Cardiac muscle cell (in vitro differentiated cells and primary cell): ENCODE results near the gene CTSW. TPM values are rescaled to one million over a fixed set of nuclear protein-coding genes. Genes with fewer than 3 reads are reported as not detected.

Source experiments
- DNase-seq, 2 donors: peaks; one replicate each; pipeline versions ENCODE4 v3.0.0 to v3.0.0-alpha.2; 2010 to 2017; ENCODE audit warnings: low read depth in 1 of 2, low spot score in 1 of 2
- H3K27ac ChIP-seq: fragments of 200-600 bp; sonication (generic); 2 replicates; pipeline ENCODE4 v1.5.1; 2016
- H3K27me3 ChIP-seq: fragments of 200-600 bp; sonication (generic); 2 replicates; pipeline ENCODE4 v1.6.0; 2016; ENCODE audit warnings: control low read depth
- H3K36me3 ChIP-seq: fragments of 200-600 bp; sonication (generic); 2 replicates; pipeline ENCODE4 v1.5.1; 2016; ENCODE audit warnings: control low read depth
- H3K4me1 ChIP-seq: fragments of 200-600 bp; sonication (generic); 2 replicates; pipeline ENCODE4 v1.8.1; 2017; ENCODE audit warnings: low read depth, mild to moderate bottlenecking, mixed run types
- H3K4me3 ChIP-seq: fragments of 200-600 bp; sonication (generic); 2 replicates; pipeline ENCODE4 v1.5.1; 2016; ENCODE audit warnings: mild to moderate bottlenecking
- H3K9me3 ChIP-seq: fragments of 200-600 bp; sonication (generic); 2 replicates; pipeline ENCODE4 v1.5.1; 2017; ENCODE audit warnings: low read depth, mild to moderate bottlenecking, control low read depth
- polyA plus RNA-seq: library from polyadenylated mRNA; unstranded; fragments of >200 nt; fragmentation: Nextera tagmentation; extraction: Ambion mirVana; gene quantifications from 2 replicates; pipeline ENCODE4 v1.2.1, GENCODE V29; 2016
- total RNA-seq: library from RNA; depleted of rRNA; stranded (reverse); fragments of >200 nt; gene quantifications from 2 replicates; pipeline ENCODE4 v1.2.3, GENCODE V29; 2016
- TF ChIP-seq, protein P1 (sequence below): IDR thresholded peaks from 2 replicates; pipeline ENCODE4 v1.5.1; 2012; ENCODE audit warnings: low read depth, mild to moderate bottlenecking, low read length

CTSW gene
- total and polyA plus RNA-seq, 2 experiments from 2014 or later, result 0.60 TPM; not detected in 1

DNA sequence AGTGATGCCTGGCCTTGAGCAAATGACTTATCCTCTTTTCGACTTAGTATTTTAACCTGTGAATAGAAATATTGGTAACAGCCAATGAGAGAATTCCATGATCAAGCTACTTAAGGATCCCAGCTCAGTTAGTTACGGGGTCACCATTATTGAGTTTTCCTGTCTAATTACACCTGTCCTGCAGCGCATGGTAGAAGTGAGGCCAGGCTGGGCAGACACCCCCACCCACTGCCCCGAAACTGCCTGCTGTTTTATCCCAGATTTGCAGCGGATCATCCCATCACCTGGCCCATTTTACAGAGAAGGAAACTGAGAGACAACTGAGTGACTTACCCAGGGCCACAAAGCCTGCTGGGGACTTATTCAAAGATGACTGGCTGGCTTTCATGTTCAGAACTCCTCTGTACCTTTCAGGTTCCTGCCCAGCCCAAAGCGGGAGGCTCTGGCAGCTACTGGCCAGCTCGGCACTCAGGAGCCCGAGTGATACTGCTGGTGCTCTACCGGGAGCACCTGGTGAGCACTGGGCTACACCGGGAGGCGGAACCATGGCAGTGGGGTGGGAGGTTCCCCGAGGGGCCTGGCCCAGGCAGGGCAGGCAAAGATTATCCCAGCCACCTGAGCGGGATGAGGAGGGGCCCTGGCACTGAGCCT is 18.0 kb upstream of the CTSW start:
- Histone ChIP-seq H3K9me3 (no peaks in the 10 kb centered on the region), H3K4me3 (peak overlapping the region; percentile 78), H3K27me3 (no peaks in the 10 kb centered on the region), H3K4me1 (peaks cover 2% of the 10 kb centered on the region), H3K36me3 (peaks cover 38% of the 10 kb centered on the region), H3K27ac (peak overlapping the region; percentile 99)
- TF ChIP-seq, protein P1, sequence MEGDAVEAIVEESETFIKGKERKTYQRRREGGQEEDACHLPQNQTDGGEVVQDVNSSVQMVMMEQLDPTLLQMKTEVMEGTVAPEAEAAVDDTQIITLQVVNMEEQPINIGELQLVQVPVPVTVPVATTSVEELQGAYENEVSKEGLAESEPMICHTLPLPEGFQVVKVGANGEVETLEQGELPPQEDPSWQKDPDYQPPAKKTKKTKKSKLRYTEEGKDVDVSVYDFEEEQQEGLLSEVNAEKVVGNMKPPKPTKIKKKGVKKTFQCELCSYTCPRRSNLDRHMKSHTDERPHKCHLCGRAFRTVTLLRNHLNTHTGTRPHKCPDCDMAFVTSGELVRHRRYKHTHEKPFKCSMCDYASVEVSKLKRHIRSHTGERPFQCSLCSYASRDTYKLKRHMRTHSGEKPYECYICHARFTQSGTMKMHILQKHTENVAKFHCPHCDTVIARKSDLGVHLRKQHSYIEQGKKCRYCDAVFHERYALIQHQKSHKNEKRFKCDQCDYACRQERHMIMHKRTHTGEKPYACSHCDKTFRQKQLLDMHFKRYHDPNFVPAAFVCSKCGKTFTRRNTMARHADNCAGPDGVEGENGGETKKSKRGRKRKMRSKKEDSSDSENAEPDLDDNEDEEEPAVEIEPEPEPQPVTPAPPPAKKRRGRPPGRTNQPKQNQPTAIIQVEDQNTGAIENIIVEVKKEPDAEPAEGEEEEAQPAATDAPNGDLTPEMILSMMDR, result no peak
- no peak for DNase-seq

DNA sequence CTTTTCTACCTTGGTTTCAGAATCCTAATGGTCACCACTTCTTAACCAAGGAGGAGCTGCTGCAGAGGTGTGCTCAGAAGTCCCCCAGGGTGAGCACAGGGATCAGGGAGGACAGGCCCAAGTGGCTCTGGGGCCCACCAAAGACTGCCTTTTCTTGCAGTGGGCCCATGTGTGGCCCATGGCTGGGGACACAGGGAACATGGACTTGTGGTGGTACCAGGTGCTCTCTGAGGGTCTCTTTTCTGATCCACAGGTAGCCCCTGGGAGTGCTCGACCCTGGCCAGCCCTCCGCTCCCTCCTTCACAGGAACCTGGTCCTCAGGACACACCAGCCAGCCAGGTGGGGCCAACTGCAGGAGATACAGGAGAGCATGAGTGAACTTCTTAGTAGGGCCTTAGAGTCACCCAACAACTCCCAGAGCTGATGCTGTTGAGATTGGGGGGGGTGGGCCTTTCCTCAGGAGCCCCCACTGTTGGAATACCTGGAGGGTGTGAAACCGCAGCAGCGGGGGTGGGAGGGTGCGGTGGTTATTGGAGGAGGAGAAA is 17.4 kb upstream of the CTSW start:
- H3K4me3 ChIP-seq, result no peak overlapping the region

DNA sequence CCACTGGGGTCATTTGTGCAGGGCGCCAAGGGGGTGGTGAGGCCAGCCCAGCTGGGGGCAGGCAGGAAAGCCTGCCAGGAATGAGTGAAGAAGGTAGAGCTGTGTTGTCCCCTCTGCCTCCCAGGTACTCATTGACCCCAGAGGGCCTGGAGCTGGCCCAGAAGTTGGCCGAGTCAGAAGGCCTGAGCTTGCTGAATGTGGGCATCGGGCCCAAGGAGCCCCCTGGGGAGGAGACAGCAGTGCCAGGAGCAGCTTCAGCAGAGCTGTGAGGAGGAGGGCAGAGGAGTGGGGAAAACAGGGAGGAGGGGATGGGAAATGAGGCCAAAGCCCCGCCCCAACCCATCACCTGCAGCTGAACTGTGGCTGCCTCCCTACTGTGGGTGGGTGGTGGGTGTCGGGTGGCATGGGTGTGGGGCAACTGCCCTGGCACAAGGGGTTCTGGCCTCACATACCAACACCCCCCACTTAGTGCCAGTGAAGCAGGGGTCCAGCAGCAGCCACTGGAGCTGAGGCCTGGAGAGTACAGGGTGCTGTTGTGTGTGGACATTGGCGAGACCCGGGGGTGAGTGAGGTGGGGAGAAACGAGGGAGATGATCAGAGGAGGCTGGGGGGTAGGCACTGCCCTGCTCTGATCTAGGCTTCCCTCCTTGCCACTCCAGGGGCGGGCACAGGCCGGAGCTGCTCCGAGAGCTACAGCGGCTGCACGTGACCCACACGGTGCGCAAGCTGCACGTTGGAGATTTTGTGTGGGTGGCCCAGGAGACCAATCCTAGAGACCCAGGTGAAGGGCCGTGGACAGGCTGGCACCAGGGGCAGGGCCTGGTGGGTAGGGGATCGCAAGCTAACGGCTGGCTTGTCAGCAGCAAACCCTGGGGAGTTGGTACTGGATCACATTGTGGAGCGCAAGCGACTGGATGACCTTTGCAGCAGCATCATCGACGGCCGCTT is 16.4 kb upstream of the CTSW start:
- Histone ChIP-seq H3K9me3 (no peaks in the 10 kb centered on the region), H3K4me3 (no peak overlapping the region), H3K4me1 (peaks cover 2% of the 10 kb centered on the region), H3K36me3 (peaks cover 45% of the 10 kb centered on the region), H3K27ac (no peak overlapping the region), H3K27me3 (no peaks in the 10 kb centered on the region)
- no peak for DNase-seq
- TF ChIP-seq, protein P1, result no peak

More for the DNA sequence above, 17.4 kb upstream of the CTSW start:
- TF ChIP-seq, protein P1, result no peak
- H3K9me3 ChIP-seq, result no peaks in the 10 kb centered on the region
- H3K27me3 ChIP-seq, result no peaks in the 10 kb centered on the region
- H3K27ac ChIP-seq, result no peak overlapping the region
- H3K36me3 ChIP-seq, result peaks cover 44% of the 10 kb centered on the region
- peaks cover 2% of the 10 kb centered on the region for H3K4me1 ChIP-seq
- DNase-seq, result no peak

DNA sequence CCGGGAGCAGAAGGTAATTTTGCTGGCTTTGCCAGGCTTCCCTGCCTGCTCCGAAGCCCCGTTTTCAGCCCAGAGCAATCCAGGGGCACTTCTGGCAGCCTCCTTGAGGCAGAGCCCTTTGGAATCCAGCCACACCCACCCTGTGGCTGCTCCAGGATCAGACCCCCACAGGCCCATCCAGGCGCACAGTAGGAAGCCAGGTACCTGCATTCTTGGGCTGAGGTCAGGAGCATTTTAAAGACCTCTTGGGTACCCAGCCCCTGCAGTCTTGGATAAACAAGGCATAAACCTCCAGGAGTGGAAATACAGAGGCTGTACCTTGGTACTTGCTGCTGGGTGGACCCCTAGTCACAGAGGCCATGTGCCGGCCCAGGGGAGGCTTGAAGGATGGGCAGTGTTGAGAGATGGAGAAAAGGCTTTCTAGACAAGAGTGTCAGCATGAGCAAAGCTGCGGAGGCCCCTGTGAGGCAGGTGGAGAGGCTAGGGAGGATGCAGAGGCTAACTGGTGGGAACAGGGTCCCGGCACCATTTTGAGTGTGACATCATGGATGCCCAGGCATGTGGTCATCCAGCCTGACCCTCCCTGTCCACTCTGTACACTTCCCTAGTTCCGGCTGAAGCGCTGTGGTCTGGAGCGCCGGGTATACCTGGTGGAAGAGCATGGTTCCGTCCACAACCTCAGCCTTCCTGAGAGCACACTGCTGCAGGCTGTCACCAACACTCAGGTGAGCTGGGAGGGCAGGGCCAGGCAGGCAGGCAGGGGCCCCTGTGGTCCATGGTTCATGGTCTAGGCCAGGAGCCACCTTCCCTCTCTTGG is 15.5 kb upstream of the CTSW start:
- no peaks in the 10 kb centered on the region for H3K9me3 ChIP-seq
- DNase-seq, result no peak
- TF ChIP-seq, protein P1, result no peak
- no peaks in the 10 kb centered on the region for H3K27me3 ChIP-seq
- H3K36me3 ChIP-seq, result peaks cover 50% of the 10 kb centered on the region
- H3K4me3 ChIP-seq, result no peak overlapping the region
- peaks cover 2% of the 10 kb centered on the region for H3K4me1 ChIP-seq
- H3K27ac ChIP-seq, result no peak overlapping the region

DNA sequence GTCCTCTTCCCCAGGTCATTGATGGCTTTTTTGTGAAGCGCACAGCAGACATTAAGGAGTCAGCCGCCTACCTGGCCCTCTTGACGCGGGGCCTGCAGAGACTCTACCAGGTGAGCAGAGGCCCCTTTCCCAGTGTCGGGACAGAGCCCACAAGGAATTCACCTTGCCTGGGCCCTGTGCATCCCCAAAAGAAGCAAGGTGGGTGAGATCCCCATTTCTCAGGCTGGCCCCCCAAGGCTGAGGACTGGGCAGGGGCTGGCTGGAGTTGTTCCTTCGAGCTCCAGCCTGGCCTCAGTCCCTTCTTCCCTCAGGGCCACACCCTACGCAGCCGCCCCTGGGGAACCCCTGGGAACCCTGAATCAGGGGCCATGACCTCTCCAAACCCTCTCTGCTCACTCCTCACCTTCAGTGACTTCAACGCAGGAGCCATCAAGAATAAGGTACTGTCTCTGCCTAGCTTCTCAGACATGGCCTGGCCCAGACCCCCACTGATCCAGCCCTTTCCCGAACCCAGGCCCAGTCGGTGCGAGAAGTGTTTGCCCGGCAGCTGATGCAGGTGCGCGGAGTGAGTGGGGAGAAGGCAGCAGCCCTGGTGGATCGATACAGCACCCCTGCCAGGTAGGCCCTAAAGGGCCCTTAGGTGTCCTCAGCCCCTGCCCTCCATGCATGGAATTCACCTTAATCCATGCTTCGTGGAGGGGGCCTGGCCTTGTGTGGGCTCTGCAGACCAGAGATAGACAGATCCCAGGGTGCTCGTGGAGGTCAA is 14.7 kb upstream of the CTSW start:
- no peak overlapping the region for H3K27ac ChIP-seq
- no peak for DNase-seq
- TF ChIP-seq, protein P1, result no peak
- no peak overlapping the region for H3K4me3 ChIP-seq
- no peaks in the 10 kb centered on the region for H3K9me3 ChIP-seq
- H3K36me3 ChIP-seq, result peaks cover 55% of the 10 kb centered on the region
- no peaks in the 10 kb centered on the region for H3K27me3 ChIP-seq
- peaks cover 1% of the 10 kb centered on the region for H3K4me1 ChIP-seq
